Tibial nerve (tissue), 4 donors: ENCODE data around the gene SLC8B1. TPM values are rescaled to one million over a fixed set of nuclear protein-coding genes. Genes with fewer than 3 reads are reported as not detected.

ENCODE experiments used
- DNase-seq, 2 donors: peaks; one replicate each; pipeline ENCODE4 v3.0.0-alpha.2; 2019; ENCODE audit warnings: low spot score in 2 of 2
- H3K27ac ChIP-seq, 4 donors: fragments of 200-600 bp; sonication (generic) in 3 of 4; one replicate each; pipeline ENCODE4 v1.5.1; 2017 to 2019; ENCODE audit warnings: mild to moderate bottlenecking in 1 of 4
- H3K27me3 ChIP-seq, 2 donors: fragments of 200-600 bp; sonication (generic) in 1 of 2; one replicate each; pipeline versions ENCODE4 v1.5.1 to v1.6.0; 2017 to 2019
- H3K36me3 ChIP-seq, 3 donors: fragments of 200-600 bp; sonication (generic); one replicate each; pipeline ENCODE4 v1.5.1; 2018 to 2019
- H3K4me1 ChIP-seq, 4 donors: fragments of 200-600 bp; sonication (generic) in 3 of 4; one replicate each; pipeline ENCODE4 v1.5.1; 2017 to 2019
- H3K4me3 ChIP-seq, 4 donors: fragments of 200-600 bp; sonication (generic) in 3 of 4; one replicate each; pipeline ENCODE4 v1.5.1; 2017 to 2019; ENCODE audit warnings: mild to moderate bottlenecking in 1 of 4, moderate library complexity in 1 of 4
- H3K9me3 ChIP-seq, 4 donors: fragments of 200-600 bp; sonication (generic) in 3 of 4; one replicate each; pipeline ENCODE4 v1.5.1; 2017 to 2019
- CTCF ChIP-seq, 5 experiments: fragments of 200-600 bp in 3 of 5; fragments of 450-650 bp in 2 of 5; sonication (generic) in 3 of 5; IDR thresholded peaks; one replicate each; pipeline ENCODE4 v1.5.1; 2016 to 2019; ENCODE audit warnings: antibody characterized with exemption in 5 of 5, mild to moderate bottlenecking in 3 of 5, moderate library complexity in 2 of 5
- EP300 ChIP-seq, 2 donors: sonication (generic); formaldehyde crosslinking; IDR thresholded peaks; one replicate each; pipeline ENCODE4 v1.6.1; 2017; ENCODE audit warnings: antibody characterized with exemption in 2 of 2, mild to moderate bottlenecking in 1 of 2
- POLR2A ChIP-seq, 2 donors: fragments of 450-650 bp; IDR thresholded peaks; one replicate each; pipeline ENCODE4 v1.6.1; 2017; ENCODE audit warnings: antibody characterized with exemption in 2 of 2, mild to moderate bottlenecking in 2 of 2, moderate library complexity in 2 of 2
- WGBS, 2 donors: methylation state at CpG; one replicate each; pipeline ENCODE4 v1.1.5; 2018; 5-methylcytosine and 5-hydroxymethylcytosine counted together
- total RNA-seq, 4 donors: library from RNA; depleted of rRNA; stranded (reverse); fragments of >200 nt; gene quantifications; one replicate each; pipeline ENCODE4 v1.1.0, GENCODE V29; 2016

The SLC8B1 gene
- total RNA-seq, 4 donors from 2014 or later, result 52.0 to 73.5 (median 61.2) TPM

DNA sequence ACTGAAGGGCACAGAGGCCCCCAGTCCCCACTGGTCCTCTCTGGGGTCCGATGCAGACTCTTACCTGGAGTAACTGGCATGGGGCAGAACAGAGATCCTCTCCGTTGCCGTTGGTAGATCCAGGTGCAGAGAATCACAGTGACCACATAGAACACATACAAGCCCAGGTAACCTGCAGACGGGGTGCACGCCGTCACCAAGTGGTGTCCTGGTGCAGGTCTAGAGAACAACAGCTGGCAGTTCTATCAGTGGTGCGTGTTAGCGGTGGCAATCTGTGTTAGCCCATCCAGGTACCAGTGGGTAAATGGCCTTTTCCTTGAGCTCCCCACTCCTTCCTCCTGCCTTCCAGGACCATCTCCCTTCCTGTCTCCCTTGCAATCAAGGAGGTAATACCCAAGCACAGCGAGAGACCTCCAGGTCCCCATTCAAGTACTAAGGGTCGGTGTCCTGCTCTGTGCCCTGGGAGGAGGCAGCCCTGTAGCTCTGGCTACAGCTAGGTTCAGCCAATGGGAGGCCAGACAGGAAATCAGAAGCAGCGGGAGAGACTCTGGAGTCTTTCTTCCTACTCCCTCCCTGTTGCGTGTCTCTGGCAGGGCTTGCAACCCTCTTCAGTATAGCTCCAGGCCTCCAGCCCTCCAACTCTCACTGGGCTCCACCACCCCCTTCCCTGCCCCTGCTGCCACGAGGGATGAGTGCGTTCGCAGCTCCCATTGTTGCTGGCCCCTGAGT, 15.8 kb downstream of the SLC8B1 start:
- Histone ChIP-seq H3K36me3 (peaks cover 0 to 100% (median 20%) of the 10 kb centered on the region in 3 donors), H3K4me3 (no peak overlapping the region), H3K27ac (no peak overlapping the region), H3K4me1 (no peaks in the 10 kb centered on the region), H3K9me3 (peaks cover 0 to 18% (median 0%) of the 10 kb centered on the region in 4 donors), H3K27me3 (no peaks in the 10 kb centered on the region)
- TF ChIP-seq POLR2A (IDR thresholded peaks at IDR 0.05) (no peak), CTCF (IDR thresholded peaks at IDR 0.05) (no peak), EP300 (IDR thresholded peaks at IDR 0.05) (no peak)
- WGBS, 2 donors, result 85 to 88% methylated on average over 15 of the region's 15 CpGs
- DNase-seq, result no peak

- no peak for DNase-seq
- Histone ChIP-seq H3K4me3 (no peak overlapping the region), H3K36me3 (peaks cover 0 to 100% (median 20%) of the 10 kb centered on the region in 3 donors), H3K4me1 (no peaks in the 10 kb centered on the region), H3K27me3 (no peaks in the 10 kb centered on the region), H3K9me3 (peaks cover 0 to 15% (median 0%) of the 10 kb centered on the region in 4 donors), H3K27ac (no peak overlapping the region)
- WGBS, 2 donors, result 88 to 95% methylated on average over 4 of the region's 4 CpGs
- no peak for TF ChIP-seq POLR2A (IDR thresholded peaks at IDR 0.05)
- TF ChIP-seq CTCF (IDR thresholded peaks at IDR 0.05), result no peak
- TF ChIP-seq EP300 (IDR thresholded peaks at IDR 0.05), result no peak
These were observed 16.8 kb downstream of the SLC8B1 start for GRCh38 chr12:113318046-113318656.

DNA sequence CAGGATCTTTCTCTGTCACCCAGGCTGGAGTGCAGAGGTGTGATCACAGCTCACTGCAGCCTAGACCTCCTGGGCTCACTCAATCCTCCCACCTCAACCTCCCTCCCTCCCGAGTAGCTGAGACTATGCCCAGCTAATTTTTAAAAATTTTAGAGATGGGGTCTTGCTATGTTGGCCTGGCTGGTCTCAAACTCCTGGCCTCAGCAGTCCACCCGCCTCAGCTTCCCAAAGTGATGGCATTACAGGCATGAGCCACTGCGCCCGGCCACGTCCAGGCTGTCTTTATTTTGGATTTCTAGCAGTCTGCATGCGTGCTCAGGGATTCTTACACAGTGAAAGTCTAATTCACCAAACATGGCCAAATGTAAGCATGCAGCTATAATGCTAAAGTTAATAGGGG, 17.8 kb downstream of the SLC8B1 start:
- Histone ChIP-seq H3K9me3 (peaks cover 0 to 5% (median 0%) of the 10 kb centered on the region in 4 donors), H3K4me1 (no peaks in the 10 kb centered on the region), H3K4me3 (no peak overlapping the region), H3K27ac (no peak overlapping the region), H3K36me3 (peaks cover 0 to 100% (median 20%) of the 10 kb centered on the region in 3 donors), H3K27me3 (no peaks in the 10 kb centered on the region)
- no peak for TF ChIP-seq POLR2A (IDR thresholded peaks at IDR 0.05)
- TF ChIP-seq EP300 (IDR thresholded peaks at IDR 0.05), result no peak
- TF ChIP-seq CTCF (IDR thresholded peaks at IDR 0.05), result no peak
- WGBS, 2 donors, result 92% methylated on average over 6 of the region's 6 CpGs
- no peak for DNase-seq

- WGBS, 2 donors, result 91 to 95% methylated on average over 7 of the region's 7 CpGs
- H3K4me1 ChIP-seq, result no peaks in the 10 kb centered on the region
- TF ChIP-seq EP300 (IDR thresholded peaks at IDR 0.05) (no peak), CTCF (IDR thresholded peaks at IDR 0.05) (no peak), POLR2A (IDR thresholded peaks at IDR 0.05) (no peak)
- H3K27me3 ChIP-seq, result no peaks in the 10 kb centered on the region
- peaks cover 0 to 100% (median 20%) of the 10 kb centered on the region in 3 donors for H3K36me3 ChIP-seq
- peaks cover 0 to under 1% (median 0%) of the 10 kb centered on the region in 4 donors for H3K9me3 ChIP-seq
- no peak overlapping the region for H3K4me3 ChIP-seq
- DNase-seq, result no peak
- no peak overlapping the region for H3K27ac ChIP-seq
These were observed 18.8 kb downstream of the SLC8B1 start for GRCh38 chr12:113316155-113316554.

DNA sequence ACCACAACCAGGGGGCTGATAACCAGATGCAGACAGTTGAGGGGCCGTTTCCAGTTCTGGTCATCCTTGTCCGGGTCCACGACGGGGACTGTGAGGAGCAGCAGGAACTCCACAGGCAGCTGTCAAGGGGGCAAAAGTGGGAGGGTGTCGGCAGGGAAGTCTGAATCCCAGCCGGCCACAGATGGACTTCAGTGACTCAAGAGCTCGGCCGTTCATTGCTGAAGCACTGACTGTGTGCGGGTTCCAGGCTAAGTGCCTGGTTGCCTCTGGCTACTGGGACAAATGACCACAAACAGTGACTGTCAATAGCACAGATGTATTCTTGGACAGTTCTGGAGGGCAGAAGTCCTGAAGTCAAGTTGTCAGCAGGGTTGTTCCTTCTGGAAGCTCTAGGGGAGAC, 19.6 kb downstream of the SLC8B1 start:
- no peak for TF ChIP-seq POLR2A (IDR thresholded peaks at IDR 0.05)
- no peak for TF ChIP-seq EP300 (IDR thresholded peaks at IDR 0.05)
- no peak for TF ChIP-seq CTCF (IDR thresholded peaks at IDR 0.05)
- Histone ChIP-seq H3K4me3 (no peak overlapping the region), H3K27me3 (no peaks in the 10 kb centered on the region), H3K4me1 (no peaks in the 10 kb centered on the region), H3K9me3 (no peaks in the 10 kb centered on the region), H3K27ac (no peak overlapping the region), H3K36me3 (peaks cover 0 to 100% (median 20%) of the 10 kb centered on the region in 3 donors)
- WGBS, 2 donors, result 62 to 64% methylated on average over 9 of the region's 9 CpGs
- no peak for DNase-seq
